Panc1 (cell line): Measurements from ENCODE around the gene FAM174C.

ENCODE experiments used
- CTCF ChIP-seq: fragments of 450-650 bp; IDR thresholded peaks from 2 replicates; pipeline ENCODE4 v1.5.1; 2017; ENCODE audit warnings: mild to moderate bottlenecking
- TCF7L2 ChIP-seq: IDR thresholded peaks from 2 replicates; pipeline ENCODE4 v1.6.1; 2011; ENCODE audit warnings: mild to moderate bottlenecking, low read depth, low read length, inconsistent platforms

GRCh38 chr19:1321539-1321938 lies 46.2 kb downstream of the FAM174C start:
- no peak for TF ChIP-seq CTCF
- no peak for TF ChIP-seq TCF7L2
